GM19455 (cell line): ENCODE data around the gene P4HA3.

Experiments
- ATAC-seq: cut with Tn5 transposase; IDR thresholded peaks from one replicate; pipeline ENCODE4 v1.9.1; 2021; ENCODE audit not compliant: unreplicated experiment

Gene P4HA3

GRCh38 chr11:74268456-74268855 lies 43.0 kb downstream of the P4HA3 start:
- ATAC-seq, result no peak

- ATAC-seq, result no peak
These were observed 44.4 kb downstream of the P4HA3 start for GRCh38 chr11:74267014-74267413.

- ATAC-seq, result no peak
These were observed 46.2 kb downstream of the P4HA3 start for GRCh38 chr11:74265256-74265655.

- no peak for ATAC-seq
These were observed 48.7 kb downstream of the P4HA3 start for GRCh38 chr11:74262725-74263124.

GRCh38 chr11:74257959-74258553 lies 53.4 kb downstream of the P4HA3 start:
- ATAC-seq, result no peak

- no peak for ATAC-seq
These were observed 54.9 kb downstream of the P4HA3 start for GRCh38 chr11:74256378-74257133.

- no peak for ATAC-seq
These were observed 55.6 kb downstream of the P4HA3 start for GRCh38 chr11:74255741-74256375.

- ATAC-seq, result no peak
These were observed 58.1 kb downstream of the P4HA3 start for GRCh38 chr11:74253361-74253760.

- ATAC-seq, result no peak
These were observed 61.9 kb downstream of the P4HA3 start for GRCh38 chr11:74249496-74249895.

- no peak for ATAC-seq
These were observed 63.0 kb downstream of the P4HA3 start for GRCh38 chr11:74248469-74248868.

GRCh38 chr11:74238243-74238642 lies 73.2 kb downstream of the P4HA3 start:
- no peak for ATAC-seq

- ATAC-seq, result no peak
These were observed 73.9 kb downstream of the P4HA3 start for GRCh38 chr11:74237541-74237940.

GRCh38 chr11:74235121-74235520 lies 76.3 kb downstream of the P4HA3 start:
- no peak for ATAC-seq

GRCh38 chr11:74233683-74234082 lies 77.8 kb downstream of the P4HA3 start:
- no peak for ATAC-seq

GRCh38 chr11:74232311-74232950 lies 79.0 kb downstream of the P4HA3 start:
- no peak for ATAC-seq

- no peak for ATAC-seq
These were observed 84.5 kb downstream of the P4HA3 start for GRCh38 chr11:74226907-74227306.

- no peak for ATAC-seq
These were observed 85.9 kb downstream of the P4HA3 start for GRCh38 chr11:74225565-74225964.

GRCh38 chr11:74221816-74222215 lies 89.6 kb downstream of the P4HA3 start:
- ATAC-seq, result no peak

- no peak for ATAC-seq
These were observed 91.1 kb downstream of the P4HA3 start for GRCh38 chr11:74220376-74220775.
